Heart right ventricle (tissue), 16 donors: ENCODE measurements around the gene SLC16A13. TPM values are rescaled to one million over a fixed set of nuclear protein-coding genes. Genes with fewer than 3 reads are reported as not detected.

Source experiments
- ATAC-seq, 8 donors: fragments of 200-7000 bp; cut with Tn5 transposase; one replicate each; pipeline ENCODE4 v1.9.1; 2020; ENCODE audit warnings: mild to moderate bottlenecking in 8 of 8, moderate library complexity in 8 of 8, moderate number of reproducible peaks in 1 of 8
- DNase-seq, 2 donors: peaks; one replicate each; pipeline ENCODE4 v3.0.0-alpha.2; 2020
- H3K27ac ChIP-seq, 10 donors: fragments of 200-600 bp; sonication (generic) in 2 of 10; one replicate each; pipeline versions ENCODE4 v1.5.0 to v1.8.0; 2020 to 2022; ENCODE audit warnings: mild to moderate bottlenecking in 3 of 10
- H3K27me3 ChIP-seq, 7 donors: fragments of 200-600 bp; one replicate each; pipeline ENCODE4 v1.8.0; 2021 to 2022; ENCODE audit warnings: mild to moderate bottlenecking in 2 of 7
- H3K36me3 ChIP-seq, 9 donors: fragments of 200-600 bp; sonication (generic) in 1 of 9; one replicate each; pipeline versions ENCODE4 v1.5.0 to v1.8.0; 2020 to 2022; ENCODE audit warnings: mild to moderate bottlenecking in 2 of 9
- H3K4me1 ChIP-seq, 9 donors: fragments of 200-600 bp; sonication (generic) in 1 of 9; one replicate each; pipeline versions ENCODE4 v1.5.0 to v1.8.0; 2020 to 2022; ENCODE audit warnings: mild to moderate bottlenecking in 4 of 9
- H3K4me3 ChIP-seq, 10 donors: fragments of 200-600 bp; sonication (generic) in 2 of 10; one replicate each; pipeline versions ENCODE4 v1.5.0 to v1.8.0; 2020 to 2022; ENCODE audit warnings: mild to moderate bottlenecking in 7 of 10, moderate library complexity in 2 of 10
- H3K9me3 ChIP-seq, 11 donors: fragments of 200-600 bp in 10 of 11; sonication (generic) in 2 of 11; one replicate each; pipeline versions ENCODE4 v1.5.0 to v1.8.0; 2013 to 2022; ENCODE audit warnings: mild to moderate bottlenecking in 2 of 11, control low read depth in 1 of 11, moderate library complexity in 1 of 11
- CTCF ChIP-seq, 9 donors: fragments of 200-600 bp; sonication (generic) in 2 of 9; IDR thresholded peaks; one replicate each; pipeline versions ENCODE4 v1.5.0 to v1.8.0; 2021 to 2022; ENCODE audit warnings: antibody characterized with exemption in 9 of 9, mild to moderate bottlenecking in 5 of 9, moderate library complexity in 1 of 9
- WGBS, 2 donors: extraction: QIAGEN DNeasy Blood & Tissue Kit; methylation state at CpG; one replicate each; pipeline ENCODE4 v1.1.7; 2013; ENCODE audit warnings: inconsistent platforms in 1 of 2; 5-methylcytosine and 5-hydroxymethylcytosine counted together
- intact Hi-C, 10 donors: fragments of 100-400 bp; cut with DNase I; formaldehyde crosslinking; loops; one replicate each; pipeline versions ENCODE4 v1.11.1 to v1.14.2; 2022
- polyA plus RNA-seq, 2 donors: library from polyadenylated mRNA; stranded (reverse); fragments of 200-250 nt; gene quantifications; one replicate each; pipeline ENCODE4 v1.2.3, GENCODE V29; 2013
- total RNA-seq, 10 donors: library from RNA; stranded (reverse); fragmentation: NEBNext Ultra II Directional in 3 of 10; extraction: Animal tissue kit (Norgen Biotek cat#: 25700) in 3 of 10; gene quantifications; one replicate each; pipeline versions ENCODE4 v1.2.1 to v1.2.4, GENCODE V29; 2021 to 2023
- donor health status: Arrhythmogenic right ventricular cardiomyopathy.
- donor health status: ischemic (EF 13 %, LVEDD 7.1; RV severe dilation, severe dysfunction).
- donor health status: healthy with polysubstance abuse.
- donor health status: DM: no; HTN: yes; CAD: no.
- donor health status: DM: no; HTN: no; CAD: no.
- donor health status: ischemic (EF 25% LVEDD 6.9; RV normal size, moderate dysfunction).
- donor health status: ischemic (EF 25% LVEDD 5.7; RV mildly dilated, moderate dysfunction).
- donor health status: healthy.
- donor health status: DM: yes; HTN: yes; CAD: no.
- donor health status: Ischemic cardiomyopathy.
- donor health status: ischemic (EF 35%, LVEDD 5.7; RV mildly dilated, moderate dysfunction).
- donor health status: nonischemic (EF 11% LVEDD 7.7; RV severe dilation, severe dysfunction).
- donor health status: DM: yes; HTN: yes; CAD: no.
- donor health status: PGD.
- donor health status: ischemic (EF 29% LVEDD 5.4; RV normal size, mild dysfunction).
- donor health status: nonischemic (EF 23%, LVEDD 6.1; RV moderate dilation, normal function).

SLC16A13 gene
- total and polyA plus RNA-seq, 12 donors: 0.70 to 2.1 (median 1.5) TPM

GRCh38 chr17:7067198-7067597 lies 31.4 kb downstream of the SLC16A13 start:
- TF ChIP-seq CTCF (IDR thresholded peaks at IDR 0.05): no peak
- no peaks in the 10 kb centered on the region for H3K4me1 ChIP-seq
- ATAC-seq (no peak), DNase-seq (no peak)
- no peaks in the 10 kb centered on the region for H3K36me3 ChIP-seq
- H3K27me3 ChIP-seq: peaks cover 0 to 26% (median 7%) of the 10 kb centered on the region in 7 donors
- H3K9me3 ChIP-seq: peaks cover 0 to 18% (median 7%) of the 10 kb centered on the region in 11 donors
- no peak overlapping the region for H3K27ac ChIP-seq
- intact Hi-C loops: no loop called here
- H3K4me3 ChIP-seq: no peak overlapping the region
- WGBS, 2 donors: 73 to 74% methylated on average over 1 of the region's 1 CpG

- H3K4me1 ChIP-seq: no peaks in the 10 kb centered on the region
- ATAC-seq: no peak
- intact Hi-C loops: no loop called here
- peaks cover 0 to 18% (median 7%) of the 10 kb centered on the region in 11 donors for H3K9me3 ChIP-seq
- H3K4me3 ChIP-seq: no peak overlapping the region
- no peak overlapping the region for H3K27ac ChIP-seq
- no peak for DNase-seq
- WGBS, 2 donors: 23 to 24% methylated on average over 1 of the region's 1 CpG
- H3K27me3 ChIP-seq: peaks cover 0 to 24% (median 0%) of the 10 kb centered on the region in 7 donors
- no peak for TF ChIP-seq CTCF (IDR thresholded peaks at IDR 0.05)
- no peaks in the 10 kb centered on the region for H3K36me3 ChIP-seq
Measured at GRCh38 chr17:7068268-7068667, 32.5 kb downstream of the SLC16A13 start.

- 79 to 80% methylated on average over 3 of the region's 3 CpGs for WGBS, 2 donors
- H3K36me3 ChIP-seq: no peaks in the 10 kb centered on the region
- peaks cover 0 to 18% (median 7%) of the 10 kb centered on the region in 11 donors for H3K9me3 ChIP-seq
- DNase-seq (no peak), ATAC-seq (no peak)
- no peak overlapping the region for H3K4me3 ChIP-seq
- intact Hi-C loops: no loop called here
- TF ChIP-seq CTCF (IDR thresholded peaks at IDR 0.05): no peak
- no peaks in the 10 kb centered on the region for H3K4me1 ChIP-seq
- peaks cover 0 to 11% (median 0%) of the 10 kb centered on the region in 7 donors for H3K27me3 ChIP-seq
- H3K27ac ChIP-seq: no peak overlapping the region
Measured at GRCh38 chr17:7070712-7071111, 34.9 kb downstream of the SLC16A13 start.

GRCh38 chr17:7072406-7072805 lies 36.6 kb downstream of the SLC16A13 start:
- ATAC-seq (no peak), DNase-seq (no peak)
- TF ChIP-seq CTCF (IDR thresholded peaks at IDR 0.05): no peak
- no peak overlapping the region for H3K27ac ChIP-seq
- H3K36me3 ChIP-seq: no peaks in the 10 kb centered on the region
- peaks cover 0 to 8% (median 0%) of the 10 kb centered on the region in 7 donors for H3K27me3 ChIP-seq
- 80 to 87% methylated on average over 2 of the region's 2 CpGs for WGBS, 2 donors
- peaks cover 0 to 18% (median 7%) of the 10 kb centered on the region in 11 donors for H3K9me3 ChIP-seq
- H3K4me3 ChIP-seq: no peak overlapping the region
- no peaks in the 10 kb centered on the region for H3K4me1 ChIP-seq
- intact Hi-C loops: no loop called here
